Astrocyte of the spinal cord (primary cell): Measurements from ENCODE around the gene TAMALIN.

Source experiments
- DNase-seq: peaks from one replicate; pipeline ENCODE4 v3.0.0; 2011; ENCODE audit warnings: low read depth, low spot score
- H3K4me3 ChIP-seq: 2 replicates; pipeline ENCODE4 v1.5.1; 2011; ENCODE audit warnings: low read depth, mild to moderate bottlenecking, low read length, moderate library complexity
- in situ Hi-C: cut with HindIII; loops from 2 replicates; pipeline ENCODE4 v1.10.0; 2017; ENCODE audit warnings: low sequenced_read_pairs
- TF ChIP-seq, protein P1 (sequence below): IDR thresholded peaks from 2 replicates; pipeline ENCODE4 v1.5.1; 2012; ENCODE audit warnings: low read depth, mild to moderate bottlenecking, low read length, inconsistent platforms

Gene TAMALIN

DNA sequence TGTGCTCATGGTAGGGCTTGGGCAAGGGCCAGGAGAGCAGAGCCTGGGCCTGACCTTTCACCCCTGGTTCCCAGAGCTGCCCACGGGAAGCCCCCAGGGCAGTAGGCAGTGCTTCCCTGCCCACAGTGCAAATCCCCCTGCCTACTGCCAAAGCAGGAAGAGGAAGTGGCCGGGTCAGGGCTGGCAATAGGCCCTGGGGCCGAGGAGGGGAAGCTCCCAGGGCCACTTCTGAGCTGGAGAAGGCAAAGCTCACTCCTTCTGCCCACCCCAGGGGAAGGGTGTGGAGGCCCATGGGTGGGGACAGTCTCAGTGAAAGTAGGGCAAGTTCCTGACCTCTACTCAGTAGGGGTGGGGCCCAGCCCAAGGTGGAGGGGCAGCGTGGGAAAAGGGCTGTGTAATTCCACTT, 39.1 kb downstream of the TAMALIN start:
- in situ Hi-C loops, result no loop called here
- TF ChIP-seq, protein P1, sequence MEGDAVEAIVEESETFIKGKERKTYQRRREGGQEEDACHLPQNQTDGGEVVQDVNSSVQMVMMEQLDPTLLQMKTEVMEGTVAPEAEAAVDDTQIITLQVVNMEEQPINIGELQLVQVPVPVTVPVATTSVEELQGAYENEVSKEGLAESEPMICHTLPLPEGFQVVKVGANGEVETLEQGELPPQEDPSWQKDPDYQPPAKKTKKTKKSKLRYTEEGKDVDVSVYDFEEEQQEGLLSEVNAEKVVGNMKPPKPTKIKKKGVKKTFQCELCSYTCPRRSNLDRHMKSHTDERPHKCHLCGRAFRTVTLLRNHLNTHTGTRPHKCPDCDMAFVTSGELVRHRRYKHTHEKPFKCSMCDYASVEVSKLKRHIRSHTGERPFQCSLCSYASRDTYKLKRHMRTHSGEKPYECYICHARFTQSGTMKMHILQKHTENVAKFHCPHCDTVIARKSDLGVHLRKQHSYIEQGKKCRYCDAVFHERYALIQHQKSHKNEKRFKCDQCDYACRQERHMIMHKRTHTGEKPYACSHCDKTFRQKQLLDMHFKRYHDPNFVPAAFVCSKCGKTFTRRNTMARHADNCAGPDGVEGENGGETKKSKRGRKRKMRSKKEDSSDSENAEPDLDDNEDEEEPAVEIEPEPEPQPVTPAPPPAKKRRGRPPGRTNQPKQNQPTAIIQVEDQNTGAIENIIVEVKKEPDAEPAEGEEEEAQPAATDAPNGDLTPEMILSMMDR, result no peak
- no peak overlapping the region for H3K4me3 ChIP-seq
- no peak for DNase-seq

DNA sequence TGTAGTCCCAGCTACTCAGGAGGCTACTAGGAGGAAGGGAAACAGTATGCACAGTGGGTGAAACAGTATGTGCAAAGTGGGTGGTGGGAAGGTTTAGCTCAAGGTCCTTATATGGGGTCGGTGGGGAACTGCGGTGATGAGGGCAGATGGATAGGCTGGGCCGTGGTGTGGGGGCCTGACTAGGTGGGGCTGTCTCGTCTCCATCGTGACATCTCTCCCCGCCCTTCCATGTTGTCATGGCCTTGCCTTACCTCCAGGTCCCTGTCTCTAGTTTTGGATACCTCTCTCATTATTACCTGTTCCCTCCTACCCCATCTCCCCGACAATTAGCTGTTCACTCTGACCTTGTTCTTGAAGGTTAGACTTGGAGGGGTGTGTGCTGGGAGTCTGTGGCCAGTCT, 40.1 kb downstream of the TAMALIN start:
- TF ChIP-seq, protein P1, result no peak
- in situ Hi-C loops, result no loop called here
- no peak overlapping the region for H3K4me3 ChIP-seq
- DNase-seq, result no peak

DNA sequence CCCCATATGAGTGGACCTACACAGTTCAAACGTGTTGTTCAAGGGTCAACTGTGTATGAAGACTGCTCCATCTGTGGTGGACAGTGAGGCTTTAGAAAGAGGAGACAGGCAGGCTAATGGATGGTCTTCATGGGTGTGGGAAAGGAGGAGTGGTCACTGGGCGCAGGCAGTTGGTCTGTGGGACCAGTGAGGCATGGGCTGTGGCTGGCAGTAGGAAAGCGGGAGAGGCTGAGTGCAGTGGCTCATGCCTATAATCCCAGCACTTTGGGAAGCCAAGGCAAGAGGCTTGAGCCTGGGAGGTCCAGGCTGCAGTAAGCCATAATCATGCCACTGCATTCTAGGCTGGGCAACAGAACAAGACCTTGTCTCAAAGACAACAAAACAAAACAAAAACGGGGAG, 42.5 kb downstream of the TAMALIN start:
- no peak for DNase-seq
- H3K4me3 ChIP-seq, result no peak overlapping the region
- TF ChIP-seq, protein P1, result no peak
- in situ Hi-C loops, result no loop called here

DNA sequence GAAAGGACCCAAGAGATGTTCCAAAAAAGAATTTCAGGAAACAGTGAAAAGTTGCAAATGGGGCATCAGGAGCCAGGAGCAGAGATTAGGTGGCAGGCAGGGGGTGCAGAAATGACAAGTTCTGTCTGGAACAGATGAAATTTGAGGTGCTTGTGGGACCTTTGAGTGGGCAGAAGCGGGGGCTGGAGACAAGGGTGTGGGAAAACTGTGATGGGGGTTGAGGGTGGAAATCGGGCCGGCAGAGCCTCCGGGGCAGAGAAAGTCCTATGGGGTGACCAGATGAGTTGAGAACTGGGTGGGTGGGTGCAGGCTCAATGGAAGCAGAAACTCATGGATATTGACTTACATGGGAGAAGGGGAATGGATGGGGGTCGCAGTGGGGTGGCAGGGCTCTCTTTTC, 42.9 kb downstream of the TAMALIN start:
- in situ Hi-C loops, result no loop called here
- no peak for DNase-seq
- H3K4me3 ChIP-seq, result no peak overlapping the region
- TF ChIP-seq, protein P1, result no peak

DNA sequence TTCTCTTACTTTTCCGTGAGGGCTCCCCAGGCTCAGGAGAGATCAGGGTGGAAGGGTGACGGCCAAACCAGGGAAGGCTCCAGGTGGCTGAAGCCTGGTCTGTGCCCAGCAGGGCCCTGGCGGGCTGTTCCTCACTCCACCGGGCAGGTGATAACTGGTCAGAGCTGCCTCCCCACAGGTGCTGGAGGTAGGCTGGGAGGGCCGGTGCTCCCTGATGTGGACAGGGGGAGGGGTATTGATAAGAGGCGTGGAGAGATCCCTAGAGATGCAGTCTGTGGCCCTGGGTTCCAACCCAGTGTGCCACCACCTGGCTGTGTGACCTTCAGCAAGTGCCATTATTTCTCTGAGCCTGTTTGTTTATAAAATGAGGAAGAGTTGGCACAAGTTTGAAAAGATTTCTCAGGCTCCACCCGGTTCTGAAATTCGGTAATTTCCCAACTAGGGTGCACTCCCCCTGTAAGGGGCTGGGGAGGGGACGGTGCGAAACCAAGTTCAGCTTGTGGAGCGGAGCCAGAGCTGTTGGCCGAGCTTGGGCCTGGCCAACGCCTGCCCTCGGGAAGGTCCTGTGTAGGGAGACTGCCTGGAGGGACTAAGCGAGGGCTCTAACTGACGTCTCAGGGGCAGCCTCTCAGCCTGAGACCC, 43.5 kb downstream of the TAMALIN start:
- TF ChIP-seq, protein P1, result no peak
- peak; percentile 31 for DNase-seq
- peak overlapping the region; percentile 62 for H3K4me3 ChIP-seq
- in situ Hi-C loops, result no loop called here

DNA sequence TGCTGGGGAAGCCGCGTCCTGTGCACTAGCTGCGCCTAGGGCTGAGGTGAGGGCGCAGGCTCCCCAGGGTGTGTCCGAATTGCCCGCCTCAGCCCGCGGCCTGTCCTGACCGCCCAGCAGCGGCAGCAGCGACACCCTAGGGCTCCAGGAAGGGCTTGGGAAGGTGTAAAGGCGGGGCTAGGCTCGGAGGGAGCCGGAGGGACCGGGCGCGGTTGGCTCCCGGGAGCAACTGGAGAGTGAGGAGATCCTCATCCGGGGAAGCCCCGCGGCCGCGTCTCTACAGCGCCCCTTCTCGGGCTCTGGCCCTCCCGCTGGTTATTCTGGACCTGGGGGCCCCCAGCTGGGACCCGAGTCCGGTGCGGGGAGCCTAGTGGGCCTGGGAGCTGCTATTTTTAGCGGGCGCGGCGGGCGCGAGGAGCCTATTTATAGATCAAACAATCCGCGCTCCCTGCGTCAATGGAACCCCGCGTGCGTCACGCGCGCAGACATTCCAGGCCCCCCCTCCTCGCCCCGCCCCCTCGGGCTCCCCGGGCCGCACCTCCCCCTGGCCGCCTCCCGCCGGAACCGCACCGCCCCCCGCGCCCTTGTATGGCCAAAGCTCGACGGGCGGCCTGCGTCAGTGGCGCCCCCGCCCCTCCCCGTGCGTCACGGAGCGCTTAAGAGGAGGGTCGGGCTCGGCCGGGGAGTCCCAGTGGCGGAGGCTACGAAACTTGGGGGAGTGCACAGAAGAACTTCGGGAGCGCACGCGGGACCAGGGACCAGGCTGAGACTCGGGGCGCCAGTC, 44.2 kb downstream of the TAMALIN start, which contains the start of gene NR4A1:
TSS of gene NR4A1 (plus strand) at position 685 of the 784 bp plus-strand sequence. CDS start 2,887 bp downstream, outside the sequence.
- peak; percentile 98 for DNase-seq
- peak within 1 kb of the TSS; percentile 76 for H3K4me3 ChIP-seq
- in situ Hi-C loops, result no loop called here
- TF ChIP-seq, protein P1, result peak; percentile 18
